WTC11 (cell line): ENCODE data around the gene HLF. TPM values are rescaled to one million over a fixed set of nuclear protein-coding genes. Genes with fewer than 3 reads are reported as not detected.

Experiments used
- ATAC-seq: fragments of 200-7000 bp; cut with Tn5 transposase; 2 replicates; pipeline ENCODE4 v1.10.0; 2021; ENCODE audit warnings: mild to moderate bottlenecking, moderate library complexity
- CTCF ChIA-PET: fragments of 300-600 bp; sonication (Branson Sonifier 250); formaldehyde crosslinking; loops from one replicate; lab custom pipeline; 2021; ENCODE audit warnings: antibody characterized with exemption; lab: Charles Lee
- POLR2A ChIA-PET: fragments of 350-600 bp; sonication (Branson Sonifier 250); formaldehyde crosslinking; loops from one replicate; lab custom pipeline; 2021; ENCODE audit warnings: antibody characterized with exemption; lab: Charles Lee
- DNase-seq: peaks from one replicate; pipeline ENCODE4 v3.0.0; 2021; ENCODE audit warnings: low spot score
- H3K27ac Mint-ChIP-seq: 2 replicates; pipeline ENCODE4 v1.8.0; 2021; ENCODE audit warnings: mixed read lengths
- H3K27me3 Mint-ChIP-seq: 2 replicates; pipeline ENCODE4 v1.8.0; 2021; ENCODE audit warnings: low read depth, mild to moderate bottlenecking, moderate library complexity, mixed read lengths
- H3K36me3 Mint-ChIP-seq: 2 replicates; pipeline ENCODE4 v1.8.0; 2021; ENCODE audit warnings: mixed read lengths
- H3K4me1 Mint-ChIP-seq: 2 replicates; pipeline ENCODE4 v1.8.0; 2022; ENCODE audit warnings: mixed read lengths
- H3K4me3 Mint-ChIP-seq: 2 replicates; pipeline ENCODE4 v1.8.0; 2021; ENCODE audit warnings: mild to moderate bottlenecking, moderate library complexity, mixed read lengths
- H3K9me3 Mint-ChIP-seq: 2 replicates; pipeline ENCODE4 v1.8.0; 2021; ENCODE audit warnings: mixed read lengths
- AR ChIP-seq: fragments of 250-450 bp; sonication (Bioruptor Pico); IDR thresholded peaks from 2 replicates; pipeline ENCODE4 v1.9.0; 2021; ENCODE audit warnings: mild to moderate bottlenecking
- ATF2 ChIP-seq: sonication (generic); formaldehyde crosslinking; IDR thresholded peaks from 2 replicates; pipeline ENCODE4 v1.8.1; 2022; ENCODE audit warnings: low read depth, missing genetic modification reagents, borderline replicate concordance
- CDX4 ChIP-seq: fragments of 250-450 bp; sonication (Bioruptor Pico); IDR thresholded peaks from 2 replicates; pipeline ENCODE4 v1.9.0; 2021; ENCODE audit warnings: moderate library complexity, mild to moderate bottlenecking, inconsistent platforms, borderline replicate concordance
- CREB1 ChIP-seq: sonication (generic); formaldehyde crosslinking; IDR thresholded peaks from 2 replicates; pipeline ENCODE4 v1.8.0; 2023; ENCODE audit warnings: mild to moderate bottlenecking, missing genetic modification reagents
- E2F1 ChIP-seq: sonication (generic); formaldehyde crosslinking; IDR thresholded peaks from 2 replicates; pipeline ENCODE4 v1.8.0; 2022; ENCODE audit warnings: mild to moderate bottlenecking, missing genetic modification reagents
- E2F5 ChIP-seq: sonication (generic); formaldehyde crosslinking; IDR thresholded peaks from 2 replicates; pipeline ENCODE4 v1.8.1; 2022; ENCODE audit warnings: mild to moderate bottlenecking, moderate library complexity, missing genetic modification reagents
- ESRRA ChIP-seq: sonication (generic); formaldehyde crosslinking; IDR thresholded peaks from 2 replicates; pipeline ENCODE4 v1.8.1; 2022; ENCODE audit warnings: mild to moderate bottlenecking, missing genetic modification reagents, borderline replicate concordance
- FOXK1 ChIP-seq: sonication (generic); formaldehyde crosslinking; IDR thresholded peaks from 2 replicates; pipeline ENCODE4 v1.8.0; 2022; ENCODE audit warnings: mild to moderate bottlenecking, moderate library complexity, missing genetic modification reagents
- FOXP1 ChIP-seq: sonication (generic); formaldehyde crosslinking; IDR thresholded peaks from 2 replicates; pipeline ENCODE4 v1.8.0; 2022; ENCODE audit warnings: missing genetic modification reagents, mild to moderate bottlenecking, moderate library complexity, borderline replicate concordance
- HMGA2 ChIP-seq: fragments of 250-450 bp; sonication (Bioruptor Pico); IDR thresholded peaks from 2 replicates; pipeline ENCODE4 v1.4.0; 2021; ENCODE audit warnings: mild to moderate bottlenecking, moderate library complexity
- JAZF1 ChIP-seq: fragments of 250-450 bp; sonication (Bioruptor Pico); IDR thresholded peaks from 2 replicates; pipeline ENCODE4 v1.9.0; 2021; ENCODE audit warnings: moderate library complexity, mild to moderate bottlenecking, inconsistent platforms
- NFE2L1 ChIP-seq: sonication (generic); formaldehyde crosslinking; IDR thresholded peaks from 2 replicates; pipeline ENCODE4 v1.8.1; 2023; ENCODE audit warnings: missing genetic modification reagents
- OVOL2 ChIP-seq: fragments of 250-450 bp; sonication (Bioruptor Pico); IDR thresholded peaks from 2 replicates; pipeline ENCODE4 v1.9.0; 2021; ENCODE audit warnings: mild to moderate bottlenecking, borderline replicate concordance
- RELA ChIP-seq: sonication (generic); formaldehyde crosslinking; IDR thresholded peaks from 2 replicates; pipeline ENCODE4 v1.8.1; 2022; ENCODE audit warnings: missing genetic modification reagents, mild to moderate bottlenecking, borderline replicate concordance
- SMAD4 ChIP-seq: sonication (generic); formaldehyde crosslinking; IDR thresholded peaks from 2 replicates; pipeline ENCODE4 v1.8.0; 2022; ENCODE audit warnings: mild to moderate bottlenecking, missing genetic modification reagents
- USF1 ChIP-seq: sonication (generic); formaldehyde crosslinking; IDR thresholded peaks from 2 replicates; pipeline ENCODE4 v1.8.0; 2022; ENCODE audit warnings: mild to moderate bottlenecking, missing genetic modification reagents
- ZBTB43 ChIP-seq: sonication (generic); formaldehyde crosslinking; IDR thresholded peaks from 2 replicates; pipeline ENCODE4 v1.8.1; 2023; ENCODE audit warnings: mild to moderate bottlenecking, missing genetic modification reagents
- total RNA-seq: library from RNA; stranded (reverse); gene quantifications from 3 replicates; pipeline ENCODE4 v1.2.3, GENCODE V29; 2021

Gene HLF
- total RNA-seq, 1 experiment from 2014 or later = 0.31 TPM

GRCh38 chr17:55229276-55229675, 35.5 kb upstream of the HLF start (continued):
- TF ChIP-seq AR (CRISPR knock-in tag) = no peak
- no peak for TF ChIP-seq ZBTB43 (CRISPR knock-in tag)
- TF ChIP-seq CDX4 (CRISPR knock-in tag) = no peak
- no peak for TF ChIP-seq USF1
- no peak for TF ChIP-seq E2F1 (CRISPR knock-in tag)
- TF ChIP-seq ESRRA = no peak
- TF ChIP-seq OVOL2 = no peak
- TF ChIP-seq, all 79 proteins: peak for 0

GRCh38 chr17:55230716-55231115, 34.0 kb upstream of the HLF start:
- no peak overlapping the region for H3K27ac Mint-ChIP-seq
- no peak for ATAC-seq
- POLR2A ChIA-PET = no interaction called here
- no peaks in the 10 kb centered on the region for H3K9me3 Mint-ChIP-seq
- no peaks in the 10 kb centered on the region for H3K4me1 Mint-ChIP-seq
- CTCF ChIA-PET = interaction anchor here (0.8 to 1.7 kb wide), 3 partner anchors 65 to 284 kb away, joined by 3 to 5 read pairs (median 3); no protein-coding TSS in a partner anchor
- TF ChIP-seq JAZF1 (CRISPR knock-in tag) = no peak
- no peak for TF ChIP-seq RELA (CRISPR knock-in tag)
- TF ChIP-seq FOXK1 (CRISPR knock-in tag) = no peak
- no peak for TF ChIP-seq ATF2
- TF ChIP-seq CDX4 (CRISPR knock-in tag) = no peak
- no peak for TF ChIP-seq NFE2L1 (CRISPR knock-in tag)
- no peak for TF ChIP-seq HMGA2
- no peak for TF ChIP-seq SMAD4 (CRISPR knock-in tag)
- no peak for TF ChIP-seq CREB1 (CRISPR knock-in tag)
- no peak for TF ChIP-seq E2F5
- TF ChIP-seq FOXP1 = no peak
- TF ChIP-seq, all 79 proteins: peak for 0
- Mint-ChIP-seq H3K27me3 (peaks cover 8% of the 10 kb centered on the region), H3K4me3 (no peak overlapping the region), H3K36me3 (no peaks in the 10 kb centered on the region)
- no peak for DNase-seq
